HUDEP-2 (cell line): ENCODE data around the gene YY1.
"Not testable (repeated sequence)": the region's sequence is repeated elsewhere in the genome, so short reads cannot be mapped to it uniquely, and the experiment has no call there.

Experiments
- DNase-seq, 76 experiments: peaks; one replicate each; lab custom pipeline; 2025; ENCODE audit not compliant: unreplicated experiment in 76 of 76; lab: John Stamatoyannopoulos, UW

Gene YY1

DNA sequence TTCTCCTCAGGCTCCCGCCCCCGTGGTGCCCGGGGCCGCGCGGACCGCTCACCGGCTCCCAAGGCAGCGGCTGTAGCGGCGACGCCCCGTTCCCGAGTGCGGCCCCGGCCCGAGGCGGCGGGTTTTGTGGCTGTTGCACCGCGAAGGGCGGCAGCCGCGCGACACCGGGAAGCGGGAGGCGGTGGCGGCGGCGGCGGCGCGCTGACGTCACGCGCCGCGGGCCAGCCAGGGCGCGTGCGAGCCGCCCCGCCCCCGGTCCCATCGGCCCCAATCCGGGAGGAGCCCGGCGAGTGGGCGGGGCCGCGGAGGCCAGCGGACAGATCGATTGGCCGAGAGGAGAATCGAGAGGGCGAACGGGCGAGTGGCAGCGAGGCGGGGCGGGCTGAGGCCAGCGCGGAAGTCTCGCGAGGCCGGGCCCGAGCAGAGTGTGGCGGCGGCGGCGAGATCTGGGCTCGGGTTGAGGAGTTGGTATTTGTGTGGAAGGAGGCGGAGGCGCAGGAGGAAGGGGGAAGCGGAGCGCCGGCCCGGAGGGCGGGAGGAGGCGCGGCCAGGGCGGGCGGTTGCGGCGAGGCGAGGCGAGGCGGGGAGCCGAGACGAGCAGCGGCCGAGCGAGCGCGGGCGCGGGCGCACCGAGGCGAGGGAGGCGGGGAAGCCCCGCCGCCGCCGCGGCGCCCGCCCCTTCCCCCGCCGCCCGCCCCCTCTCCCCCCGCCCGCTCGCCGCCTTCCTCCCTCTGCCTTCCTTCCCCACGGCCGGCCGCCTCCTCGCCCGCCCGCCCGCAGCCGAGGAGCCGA, at the start of gene YY1:
Gene YY1, plus strand, starts transcription at position 726 of the 792 bp plus-strand sequence. CDS start 101 bp downstream, outside the sequence.
- peak in 75 of 76 experiments; percentile 50 to 99 (median 97) for DNase-seq

DNA sequence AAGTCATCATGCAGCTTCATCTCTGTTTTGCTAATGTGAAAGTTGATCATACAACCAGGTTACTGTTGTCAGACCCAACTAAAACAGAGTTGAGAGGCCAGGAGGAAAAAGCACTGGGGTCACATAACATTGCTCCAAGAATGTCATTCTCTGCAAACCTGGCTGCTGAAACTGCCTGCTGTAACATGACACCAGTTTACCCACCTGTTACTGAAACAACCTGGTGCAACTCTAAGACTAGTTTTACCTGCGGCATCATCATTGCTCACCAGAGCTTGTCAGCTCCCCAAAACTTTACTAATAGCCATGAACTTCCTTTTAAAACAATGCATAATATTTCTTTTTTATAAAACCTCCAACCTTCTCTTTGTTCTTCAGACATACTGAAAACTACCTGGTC, 48.8 kb upstream of the YY1 start:
- DNase-seq = no peak

DNA sequence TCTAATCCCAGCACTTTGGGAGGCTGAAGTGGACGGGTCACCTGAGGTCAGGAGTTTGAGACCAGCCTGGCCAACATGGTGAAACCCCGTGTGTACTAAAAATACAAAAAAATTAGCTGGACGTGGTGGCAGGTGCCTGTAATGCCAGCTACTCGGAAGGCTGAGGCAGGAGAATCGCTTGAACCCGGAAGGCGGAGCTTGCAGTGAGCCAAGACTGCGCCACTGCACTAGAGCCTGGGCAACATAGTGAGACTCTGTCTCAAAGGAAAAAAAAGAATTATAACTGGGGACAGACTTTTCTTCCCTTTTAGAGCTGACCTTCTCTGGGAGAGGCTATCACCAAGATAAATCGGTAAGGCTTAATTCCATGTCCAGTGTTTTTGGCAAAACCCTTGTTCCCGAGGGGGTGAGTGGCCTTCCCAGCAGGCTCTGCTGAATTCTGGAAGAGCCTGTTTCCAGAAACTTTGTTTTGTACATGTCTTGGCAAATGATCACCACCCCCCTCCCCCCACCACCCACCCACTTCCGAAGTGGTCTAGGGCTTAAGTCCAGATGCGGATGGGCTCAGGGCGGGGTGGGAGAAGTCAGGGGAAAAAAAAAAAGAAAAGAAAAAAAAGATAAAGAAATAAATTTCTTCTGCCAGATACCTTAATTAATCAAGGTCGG, 47.2 kb upstream of the YY1 start:
- DNase-seq = no peak

DNA sequence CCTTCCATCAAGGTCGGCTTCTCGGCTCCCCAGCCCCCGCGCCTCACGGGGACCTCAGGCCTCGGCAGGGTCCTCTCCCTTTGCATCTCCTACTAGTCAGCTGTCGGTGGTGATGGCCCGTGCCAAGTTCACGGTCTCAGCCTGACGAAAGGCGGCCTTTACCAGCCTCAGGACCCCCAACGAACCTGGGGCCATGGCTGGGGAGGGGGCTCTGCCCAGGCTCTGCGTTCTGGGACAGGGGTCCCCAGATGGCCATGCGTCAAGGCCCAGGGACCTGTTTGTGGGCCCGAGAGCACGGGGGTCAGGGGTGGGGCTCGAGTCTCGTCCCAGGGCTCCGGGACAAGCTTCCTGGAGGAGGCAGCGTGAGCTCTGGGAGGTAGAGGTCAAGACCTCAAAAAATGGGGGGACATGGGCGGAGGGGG, 46.7 kb upstream of the YY1 start:
- DNase-seq = peak in 5 of 76 experiments; percentile 7 to 43 (median 17)

- peak; percentile 84 to 100 (median 99) for DNase-seq
Observed at GRCh38 chr14:100192672-100193416, 46.1 kb upstream of the YY1 start.

- peak in 28 of 76 experiments; percentile 8 to 56 (median 20) for DNase-seq
Observed at GRCh38 chr14:100193417-100194357, 45.3 kb upstream of the YY1 start.

DNA sequence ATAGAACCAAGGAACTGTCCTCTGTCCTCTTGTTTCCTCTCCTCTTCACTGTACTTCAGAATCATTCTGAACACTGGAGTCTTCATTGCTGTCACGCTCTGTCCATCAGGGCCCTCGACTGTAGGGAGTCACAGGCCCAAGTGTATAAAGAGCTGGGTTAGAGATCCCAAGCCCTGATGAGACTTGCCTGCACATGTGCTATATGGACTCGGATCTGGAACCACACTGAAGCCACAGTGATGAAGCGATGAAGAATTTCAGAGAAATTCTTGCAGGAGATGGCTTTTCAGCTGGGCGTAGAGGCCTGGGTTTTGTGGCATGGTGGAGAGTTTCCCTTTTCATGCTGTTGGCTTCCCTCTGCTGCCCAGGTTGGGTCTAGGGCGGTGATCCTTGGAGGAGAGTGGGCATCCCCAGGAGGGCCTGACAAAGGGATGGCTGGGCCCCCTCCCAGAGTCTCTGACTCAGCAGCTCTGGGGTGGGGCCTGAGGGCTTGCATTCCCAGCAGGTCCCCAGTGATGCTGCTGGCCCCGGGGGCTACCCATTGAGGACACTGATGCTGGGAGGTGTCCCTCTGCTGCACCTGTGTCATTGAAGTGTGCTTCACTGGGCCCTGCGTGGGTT, 39.6 kb upstream of the YY1 start:
- DNase-seq = no peak

DNA sequence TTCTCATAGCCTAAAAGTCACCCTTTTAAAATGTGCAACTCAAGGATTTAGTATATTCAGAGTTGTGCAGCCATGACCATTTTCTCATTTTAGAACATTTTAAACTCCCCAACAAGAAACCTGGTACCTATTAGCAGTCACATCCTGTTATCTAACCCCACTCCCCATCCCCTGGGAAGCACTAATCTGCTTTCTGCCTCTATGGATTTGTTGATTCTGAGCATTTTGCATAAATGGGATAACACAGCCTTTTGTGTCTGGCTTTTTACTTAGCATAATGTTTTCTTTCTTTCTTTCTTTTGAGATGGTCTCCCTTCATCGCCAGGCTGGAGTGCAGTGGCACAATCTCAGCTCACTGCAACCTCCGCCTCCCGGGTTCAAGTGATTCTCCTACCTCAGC, 38.6 kb upstream of the YY1 start:
- DNase-seq = no peak

DNA sequence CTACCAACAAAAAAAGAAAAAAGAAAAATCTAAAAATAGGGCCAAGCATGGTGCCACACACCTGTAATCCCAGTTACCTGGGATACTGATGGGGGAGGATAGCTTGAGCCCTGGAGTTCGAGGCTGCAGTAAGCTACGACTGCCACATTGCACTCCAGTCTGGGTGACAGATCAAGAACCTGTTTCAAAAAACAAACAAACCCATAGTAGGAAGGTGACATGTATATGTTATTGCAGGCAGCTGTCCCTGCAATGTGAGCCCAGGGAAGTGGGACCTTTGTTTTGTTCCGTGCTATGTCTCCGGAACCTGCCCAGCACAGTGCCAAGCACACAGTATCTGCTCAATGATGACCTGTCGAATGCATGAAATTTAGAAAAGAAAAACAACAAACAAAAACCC, 37.2 kb upstream of the YY1 start:
- no peak for DNase-seq

DNA sequence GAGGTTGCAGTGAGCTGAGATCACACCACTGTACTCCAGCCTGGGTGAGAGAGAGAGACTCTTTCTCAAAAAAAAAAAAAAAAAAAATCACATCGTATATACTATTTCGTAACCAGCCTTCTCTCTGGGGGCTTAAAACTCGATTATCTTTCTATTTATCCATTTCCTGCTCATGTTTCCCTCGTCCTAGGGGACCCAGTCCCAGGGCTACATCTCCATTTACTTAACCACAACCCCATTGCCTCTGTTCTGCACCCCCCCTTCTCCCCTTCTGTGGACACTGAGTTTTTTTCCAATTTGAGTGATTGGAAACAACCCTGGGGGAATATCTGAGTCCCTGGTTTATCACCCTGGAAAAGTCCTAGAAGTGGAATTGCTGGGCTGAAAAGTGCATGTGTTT, 36.2 kb upstream of the YY1 start:
- no peak for DNase-seq

DNA sequence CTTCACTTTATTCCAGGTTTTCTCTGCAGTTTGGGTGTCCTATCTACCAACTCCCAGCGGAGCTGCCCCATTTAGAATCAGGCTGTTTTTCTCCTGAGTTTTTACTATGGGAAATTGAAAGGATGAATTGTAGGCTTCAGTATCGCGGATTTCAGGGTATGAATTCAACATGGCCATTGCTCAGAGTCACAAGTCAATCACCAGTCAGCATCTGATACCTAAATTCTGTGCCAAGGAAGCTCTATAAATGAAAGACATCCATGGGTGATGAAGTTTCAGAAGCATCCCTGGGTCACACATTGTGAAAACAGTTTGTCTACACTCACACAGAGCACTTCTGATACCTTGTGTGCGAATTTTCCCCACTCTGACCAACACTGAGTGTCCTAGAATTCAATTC, 35.8 kb upstream of the YY1 start:
- no peak for DNase-seq

DNA sequence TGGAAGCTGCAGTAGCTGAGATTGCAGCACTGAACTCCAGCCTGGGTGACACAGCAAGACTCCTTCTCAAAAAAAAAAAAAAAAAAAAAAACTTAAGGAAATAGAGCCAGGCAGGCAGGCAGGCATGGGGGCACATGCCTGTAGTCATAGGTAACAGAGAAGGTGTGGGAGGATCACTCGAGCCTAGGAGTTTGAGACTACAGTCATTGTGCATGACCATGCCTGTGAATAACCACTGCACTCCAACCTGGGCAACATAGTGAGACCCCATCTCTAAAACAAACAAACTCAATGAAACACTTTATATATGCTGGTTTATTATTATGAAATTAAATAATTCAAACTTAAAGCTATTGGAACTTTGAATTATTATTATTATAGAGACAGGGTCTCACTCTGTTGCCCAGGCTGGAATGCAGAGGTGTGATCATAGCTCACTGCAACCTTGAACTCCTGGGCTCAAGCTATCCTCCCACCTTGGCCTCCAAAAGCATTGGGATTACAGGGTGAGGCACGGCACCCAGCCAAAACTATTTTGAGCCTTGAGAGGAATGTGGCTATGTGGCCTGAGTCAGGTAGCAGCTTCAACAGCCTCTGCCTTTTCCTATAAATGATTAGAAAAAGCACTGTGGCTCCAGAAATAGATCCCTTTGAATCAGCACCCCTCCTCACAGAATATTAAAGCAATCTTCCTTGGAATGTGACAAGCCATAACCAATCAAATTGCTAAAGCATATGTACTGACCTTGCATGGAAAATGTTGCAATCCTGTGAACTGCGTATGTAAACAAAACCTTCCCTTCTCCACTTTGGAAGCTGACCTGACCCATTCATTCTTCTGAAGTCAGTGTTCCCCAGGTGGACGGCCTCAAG, 34.7 kb upstream of the YY1 start:
- DNase-seq = no peak

DNA sequence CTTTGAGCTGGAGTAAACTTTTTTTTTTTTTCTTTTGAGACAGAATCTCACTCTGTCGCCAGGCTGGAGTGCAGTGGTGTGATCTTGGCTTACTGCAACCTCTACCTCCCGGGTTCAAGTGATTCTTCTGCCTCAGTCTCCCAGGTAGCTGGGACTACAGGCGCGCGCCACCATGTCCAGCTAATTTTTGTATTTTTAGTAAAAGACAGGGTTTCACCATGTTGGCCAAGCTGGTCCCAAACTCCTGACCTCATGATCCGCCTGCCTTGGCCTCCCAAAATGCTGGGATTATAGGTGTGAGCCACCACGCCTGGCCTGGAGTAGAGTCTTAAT, 34.1 kb upstream of the YY1 start:
- DNase-seq = not testable (repeated sequence)

GRCh38 chr14:100207588-100207987, 31.4 kb upstream of the YY1 start:
- not testable (repeated sequence) for DNase-seq

DNA sequence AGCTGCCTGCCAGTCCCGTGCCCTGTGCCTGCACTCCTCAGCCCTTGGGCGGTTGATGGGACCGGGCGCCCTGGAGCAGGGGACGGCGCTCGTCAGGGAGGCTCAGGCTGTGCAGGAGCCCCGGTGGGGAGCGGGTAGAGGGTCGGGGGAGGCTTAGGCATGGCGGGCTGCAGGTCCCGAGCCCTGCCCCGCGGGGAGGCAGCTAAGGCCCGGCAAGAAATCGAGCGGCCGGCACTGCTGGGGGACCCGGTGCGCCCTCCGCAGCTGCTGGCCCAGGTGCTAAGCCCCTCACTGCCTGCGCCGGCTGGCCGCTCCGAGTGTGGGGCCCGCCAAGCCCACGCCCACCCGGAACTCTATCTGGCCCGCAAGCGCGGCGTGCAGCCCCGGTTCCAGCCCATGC, 30.8 kb upstream of the YY1 start:
- DNase-seq = not testable (repeated sequence)

DNA sequence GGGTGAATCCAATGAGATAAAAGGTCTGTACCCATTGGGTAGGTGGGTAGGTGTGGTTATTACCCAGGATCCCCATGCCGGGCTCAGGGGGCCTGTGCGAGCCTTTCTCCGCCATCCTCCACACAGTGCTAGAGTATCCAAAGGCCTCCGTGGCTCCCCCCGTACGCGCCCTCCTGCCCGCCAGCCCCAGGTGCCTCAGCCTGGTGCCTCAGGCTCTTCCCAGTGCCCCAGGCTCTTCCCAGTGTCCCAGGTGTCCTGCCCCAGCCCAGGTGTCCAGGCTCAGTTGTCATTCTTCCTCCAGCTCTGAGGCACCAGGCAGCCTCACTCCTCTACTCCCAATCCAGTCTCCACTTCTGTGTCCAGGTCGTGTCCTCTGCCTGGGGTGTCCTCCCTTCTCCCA, 27.6 kb upstream of the YY1 start:
- DNase-seq = no peak

DNA sequence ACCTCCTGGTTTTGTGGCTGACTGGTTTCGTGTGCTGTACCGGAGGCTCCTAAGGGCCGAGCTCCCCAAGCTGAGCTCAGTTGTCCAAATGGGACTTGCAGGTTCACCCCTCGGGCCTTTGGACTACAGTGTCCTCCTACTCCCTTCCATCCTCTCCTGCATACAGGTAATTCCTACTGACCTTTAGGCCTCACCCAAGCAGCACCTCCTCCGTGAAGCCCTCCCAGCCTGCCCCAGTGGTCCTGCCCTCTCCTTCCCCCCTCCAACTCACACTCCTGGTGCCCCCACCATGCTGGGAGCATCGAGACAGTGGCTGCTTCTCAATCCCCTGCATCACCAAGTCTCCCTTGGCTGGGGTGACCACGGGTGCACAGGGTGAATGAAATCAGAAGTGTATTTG, 27.1 kb upstream of the YY1 start:
- no peak for DNase-seq

GRCh38 chr14:100212476-100213333, 26.2 kb upstream of the YY1 start:
- peak in 10 of 76 experiments; percentile 5 to 30 (median 7) for DNase-seq
